Measurements from ENCODE around the gene PPAT. TPM values are rescaled to one million over a fixed set of nuclear protein-coding genes. Genes with fewer than 3 reads are reported as not detected.

The PPAT gene
- total and polyA plus RNA-seq, 8 donors: 1.6 to 10.0 (median 5.5) TPM

DNA sequence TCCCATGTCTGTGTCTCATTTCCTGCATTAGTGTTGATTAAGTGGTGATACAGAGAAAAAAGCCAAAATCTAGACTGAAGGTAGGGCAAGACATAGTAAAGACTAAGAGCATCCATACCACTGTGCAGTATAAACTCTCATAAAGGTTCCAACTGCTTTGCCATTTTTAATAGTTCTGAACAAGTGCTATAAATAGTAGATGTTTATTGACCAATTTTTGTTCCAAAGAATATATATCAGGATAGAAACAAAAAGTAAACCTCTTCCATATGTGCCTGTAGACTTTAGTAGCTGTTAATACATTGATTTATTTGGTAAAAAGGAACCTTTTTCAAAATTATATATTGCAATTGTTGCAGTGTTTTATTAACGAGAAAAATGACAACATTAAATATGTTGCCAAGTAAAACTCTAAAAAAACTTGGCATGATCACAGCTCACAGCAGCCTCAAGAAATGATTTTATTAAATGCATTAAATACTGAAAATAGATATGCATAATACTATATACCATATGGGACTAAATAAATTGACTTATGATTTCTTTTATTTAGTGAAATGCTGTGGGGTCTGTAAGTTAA lies 25.8 kb downstream of the PPAT start:
- no peak for FAIRE-seq

DNA sequence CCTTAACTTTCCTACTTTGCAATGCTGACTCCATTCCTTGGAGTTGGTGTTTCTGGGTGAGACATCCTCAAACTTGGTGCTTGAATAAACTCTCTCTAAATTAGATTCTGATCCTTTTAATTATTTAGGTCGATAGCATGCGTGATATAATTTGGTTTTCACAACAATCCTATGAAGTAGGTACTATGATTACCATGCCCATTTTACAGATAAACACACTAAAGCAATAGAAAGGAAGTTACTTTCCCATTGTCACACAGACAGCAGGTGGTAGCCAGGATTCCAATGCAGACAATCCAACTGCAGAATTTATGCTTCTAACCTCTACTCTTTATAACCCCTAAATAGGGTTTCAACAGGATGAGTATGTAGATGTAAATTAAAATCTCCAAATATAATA lies 26.4 kb downstream of the PPAT start:
- Histone ChIP-seq H3K4me3 (no peak overlapping the region), H3K27ac (no peak overlapping the region), H3K4me1 (peaks cover 3 to 6% (median 5%) of the 10 kb centered on the region in 3 donors), H3K27me3 (no peaks in the 10 kb centered on the region), H3K9me3 (no peaks in the 10 kb centered on the region), H3K36me3 (no peaks in the 10 kb centered on the region)
- FAIRE-seq (no peak), DNase-seq (no peak), ATAC-seq (no peak)
- 93 to 95% methylated on average over 2 of the region's 2 CpGs for WGBS, 2 donors
- intact Hi-C loops (cut with DNase I): no loop called here
- TF ChIP-seq, protein P1, sequence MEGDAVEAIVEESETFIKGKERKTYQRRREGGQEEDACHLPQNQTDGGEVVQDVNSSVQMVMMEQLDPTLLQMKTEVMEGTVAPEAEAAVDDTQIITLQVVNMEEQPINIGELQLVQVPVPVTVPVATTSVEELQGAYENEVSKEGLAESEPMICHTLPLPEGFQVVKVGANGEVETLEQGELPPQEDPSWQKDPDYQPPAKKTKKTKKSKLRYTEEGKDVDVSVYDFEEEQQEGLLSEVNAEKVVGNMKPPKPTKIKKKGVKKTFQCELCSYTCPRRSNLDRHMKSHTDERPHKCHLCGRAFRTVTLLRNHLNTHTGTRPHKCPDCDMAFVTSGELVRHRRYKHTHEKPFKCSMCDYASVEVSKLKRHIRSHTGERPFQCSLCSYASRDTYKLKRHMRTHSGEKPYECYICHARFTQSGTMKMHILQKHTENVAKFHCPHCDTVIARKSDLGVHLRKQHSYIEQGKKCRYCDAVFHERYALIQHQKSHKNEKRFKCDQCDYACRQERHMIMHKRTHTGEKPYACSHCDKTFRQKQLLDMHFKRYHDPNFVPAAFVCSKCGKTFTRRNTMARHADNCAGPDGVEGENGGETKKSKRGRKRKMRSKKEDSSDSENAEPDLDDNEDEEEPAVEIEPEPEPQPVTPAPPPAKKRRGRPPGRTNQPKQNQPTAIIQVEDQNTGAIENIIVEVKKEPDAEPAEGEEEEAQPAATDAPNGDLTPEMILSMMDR (IDR thresholded peaks at IDR 0.05): no peak

More for the DNA sequence above, 25.8 kb downstream of the PPAT start:
- Histone ChIP-seq H3K9me3 (no peaks in the 10 kb centered on the region), H3K4me1 (peaks cover 3 to 6% (median 5%) of the 10 kb centered on the region in 3 donors), H3K4me3 (no peak overlapping the region), H3K36me3 (no peaks in the 10 kb centered on the region), H3K27me3 (no peaks in the 10 kb centered on the region), H3K27ac (peak overlapping the region in 3 of 4 donors; percentile 40 to 72 (median 53))
- TF ChIP-seq, protein P1 (IDR thresholded peaks at IDR 0.05): no peak
- WGBS, 2 donors: 9 to 13% methylated on average over 1 of the region's 1 CpG
- DNase-seq: no peak
- ATAC-seq: no peak
- intact Hi-C loops (cut with DNase I): no loop called here

DNA sequence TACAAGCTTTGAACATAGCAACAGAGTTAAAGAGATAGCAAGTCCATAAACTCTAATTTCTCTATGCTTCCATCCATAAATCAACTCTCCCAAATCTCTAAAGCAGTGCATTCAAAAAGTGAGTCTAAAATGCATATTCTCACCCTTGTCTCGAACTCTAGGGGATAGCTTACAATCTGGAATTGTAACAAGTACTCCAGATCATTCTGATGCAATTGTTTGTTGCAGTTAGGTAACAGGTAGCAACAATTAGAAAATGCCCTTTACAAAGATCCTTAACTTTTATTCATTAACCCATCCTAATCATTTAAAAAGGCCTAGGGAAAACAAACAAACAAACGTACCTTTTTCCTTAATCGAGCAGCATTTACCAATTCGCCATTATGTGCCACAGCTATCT lies 29.3 kb downstream of the PPAT start:
- intact Hi-C loops (cut with DNase I): no loop called here
- FAIRE-seq (no peak), DNase-seq (no peak), ATAC-seq (no peak)
- no peak overlapping the region for H3K4me3 ChIP-seq
- peaks cover 3 to 6% (median 5%) of the 10 kb centered on the region in 3 donors for H3K4me1 ChIP-seq
- H3K9me3 ChIP-seq: no peaks in the 10 kb centered on the region
- H3K36me3 ChIP-seq: no peaks in the 10 kb centered on the region
- H3K27ac ChIP-seq: no peak overlapping the region
- 73 to 87% methylated on average over 4 of the region's 4 CpGs for WGBS, 2 donors
- TF ChIP-seq, protein P1 (IDR thresholded peaks at IDR 0.05): no peak
- H3K27me3 ChIP-seq: no peaks in the 10 kb centered on the region

DNA sequence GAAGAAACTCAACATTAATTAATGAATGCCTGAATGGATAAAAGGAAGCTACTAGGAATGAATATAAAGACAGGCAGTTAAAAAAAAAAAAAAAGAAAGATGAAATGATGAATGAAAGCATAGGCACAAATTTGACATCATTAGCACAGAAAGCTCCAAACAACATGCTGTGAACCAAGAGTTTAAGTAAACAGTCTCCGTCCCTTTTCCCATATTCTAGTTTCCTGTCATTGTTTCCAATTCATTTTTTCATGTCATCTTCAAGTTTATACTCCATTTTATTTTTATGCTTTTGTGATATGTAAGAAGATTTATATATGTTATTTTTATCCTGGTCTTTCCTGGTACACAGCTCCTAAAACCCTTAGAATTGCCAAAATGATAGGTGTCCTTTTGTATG lies 30.4 kb downstream of the PPAT start:
- Histone ChIP-seq H3K4me3 (no peak overlapping the region), H3K27ac (no peak overlapping the region), H3K9me3 (no peaks in the 10 kb centered on the region), H3K27me3 (no peaks in the 10 kb centered on the region), H3K4me1 (peaks cover 0 to 5% (median 0%) of the 10 kb centered on the region in 3 donors), H3K36me3 (no peaks in the 10 kb centered on the region)
- TF ChIP-seq, protein P1 (IDR thresholded peaks at IDR 0.05): no peak
- WGBS, 2 donors: 85 to 90% methylated on average over 1 of the region's 1 CpG
- FAIRE-seq: no peak
- no peak for DNase-seq
- no peak for ATAC-seq
- intact Hi-C loops (cut with DNase I): no loop called here

DNA sequence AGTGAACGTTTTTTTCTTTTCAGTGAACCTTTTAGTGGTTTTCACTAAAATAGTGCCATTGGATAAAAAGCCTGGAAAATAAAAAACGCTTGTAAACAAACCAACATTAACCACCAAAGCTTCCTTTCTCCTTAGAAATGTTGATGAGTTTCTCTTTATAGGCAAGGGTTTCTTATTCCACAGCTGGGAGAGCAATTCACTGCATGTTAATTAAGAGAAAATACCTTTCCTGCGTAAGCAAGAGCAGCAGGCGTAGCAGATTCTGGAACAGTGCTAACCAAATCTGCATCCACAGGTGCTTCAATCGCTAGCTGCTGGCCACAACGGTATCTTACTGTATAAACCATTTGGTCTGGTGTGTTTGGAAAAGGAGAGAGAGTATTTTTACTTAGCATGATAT lies 34.9 kb downstream of the PPAT start:
- no peak for DNase-seq

More for the DNA sequence above, 34.9 kb downstream of the PPAT start:
- WGBS, 2 donors: 79 to 85% methylated on average over 6 of the region's 6 CpGs
- no peaks in the 10 kb centered on the region for H3K4me1 ChIP-seq
- FAIRE-seq (no peak), ATAC-seq (no peak)
- H3K4me3 ChIP-seq: no peak overlapping the region
- TF ChIP-seq, protein P1 (IDR thresholded peaks at IDR 0.05): no peak
- H3K36me3 ChIP-seq: no peaks in the 10 kb centered on the region
- intact Hi-C loops (cut with DNase I): no loop called here
- H3K27me3 ChIP-seq: no peaks in the 10 kb centered on the region
- H3K9me3 ChIP-seq: no peaks in the 10 kb centered on the region
- no peak overlapping the region for H3K27ac ChIP-seq
